Lower leg skin (tissue), 4 donors: ENCODE measurements around the gene SLC5A11. TPM values are rescaled to one million over a fixed set of nuclear protein-coding genes. Genes with fewer than 3 reads are reported as not detected.

Experiments
- DNase-seq, 2 donors: peaks; one replicate each; pipeline ENCODE4 v3.0.0-alpha.2; 2019; ENCODE audit warnings: low spot score in 2 of 2
- H3K4me3 ChIP-seq: fragments of 200-600 bp; sonication (generic); 2 replicates; pipeline ENCODE4 v1.5.1; 2017; ENCODE audit warnings: mild to moderate bottlenecking, low read depth; ENCODE audit not compliant: poor library complexity, severe bottlenecking
- POLR2A ChIP-seq, 2 donors: fragments of 450-650 bp; IDR thresholded peaks; one replicate each; pipeline ENCODE4 v1.6.1; 2016 to 2017; ENCODE audit warnings: antibody characterized with exemption in 2 of 2, mild to moderate bottlenecking in 1 of 2, moderate library complexity in 1 of 2
- WGBS, 2 donors: methylation state at CpG; one replicate each; pipeline ENCODE4 v1.1.5; 2018; 5-methylcytosine and 5-hydroxymethylcytosine counted together
- intact Hi-C: fragments of 100-400 bp; cut with DNase I; formaldehyde crosslinking; loops from one replicate; pipeline ENCODE4 v1.15.0; 2023; ENCODE audit warnings: low total_unique reads
- total RNA-seq, 4 donors: library from RNA; depleted of rRNA; stranded (reverse); fragments of >200 nt; gene quantifications; one replicate each; pipeline ENCODE4 v1.1.0, GENCODE V29; 2016
- TF ChIP-seq, protein P1 (sequence below), 3 donors: fragments of 450-650 bp; IDR thresholded peaks; one replicate each; pipeline ENCODE4 v1.5.1; 2016; ENCODE audit warnings: antibody characterized with exemption in 3 of 3, mild to moderate bottlenecking in 3 of 3, moderate library complexity in 2 of 3

The SLC5A11 gene, protein sequence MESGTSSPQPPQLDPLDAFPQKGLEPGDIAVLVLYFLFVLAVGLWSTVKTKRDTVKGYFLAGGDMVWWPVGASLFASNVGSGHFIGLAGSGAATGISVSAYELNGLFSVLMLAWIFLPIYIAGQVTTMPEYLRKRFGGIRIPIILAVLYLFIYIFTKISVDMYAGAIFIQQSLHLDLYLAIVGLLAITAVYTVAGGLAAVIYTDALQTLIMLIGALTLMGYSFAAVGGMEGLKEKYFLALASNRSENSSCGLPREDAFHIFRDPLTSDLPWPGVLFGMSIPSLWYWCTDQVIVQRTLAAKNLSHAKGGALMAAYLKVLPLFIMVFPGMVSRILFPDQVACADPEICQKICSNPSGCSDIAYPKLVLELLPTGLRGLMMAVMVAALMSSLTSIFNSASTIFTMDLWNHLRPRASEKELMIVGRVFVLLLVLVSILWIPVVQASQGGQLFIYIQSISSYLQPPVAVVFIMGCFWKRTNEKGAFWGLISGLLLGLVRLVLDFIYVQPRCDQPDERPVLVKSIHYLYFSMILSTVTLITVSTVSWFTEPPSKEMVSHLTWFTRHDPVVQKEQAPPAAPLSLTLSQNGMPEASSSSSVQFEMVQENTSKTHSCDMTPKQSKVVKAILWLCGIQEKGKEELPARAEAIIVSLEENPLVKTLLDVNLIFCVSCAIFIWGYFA
- total RNA-seq, result not detected

DNA sequence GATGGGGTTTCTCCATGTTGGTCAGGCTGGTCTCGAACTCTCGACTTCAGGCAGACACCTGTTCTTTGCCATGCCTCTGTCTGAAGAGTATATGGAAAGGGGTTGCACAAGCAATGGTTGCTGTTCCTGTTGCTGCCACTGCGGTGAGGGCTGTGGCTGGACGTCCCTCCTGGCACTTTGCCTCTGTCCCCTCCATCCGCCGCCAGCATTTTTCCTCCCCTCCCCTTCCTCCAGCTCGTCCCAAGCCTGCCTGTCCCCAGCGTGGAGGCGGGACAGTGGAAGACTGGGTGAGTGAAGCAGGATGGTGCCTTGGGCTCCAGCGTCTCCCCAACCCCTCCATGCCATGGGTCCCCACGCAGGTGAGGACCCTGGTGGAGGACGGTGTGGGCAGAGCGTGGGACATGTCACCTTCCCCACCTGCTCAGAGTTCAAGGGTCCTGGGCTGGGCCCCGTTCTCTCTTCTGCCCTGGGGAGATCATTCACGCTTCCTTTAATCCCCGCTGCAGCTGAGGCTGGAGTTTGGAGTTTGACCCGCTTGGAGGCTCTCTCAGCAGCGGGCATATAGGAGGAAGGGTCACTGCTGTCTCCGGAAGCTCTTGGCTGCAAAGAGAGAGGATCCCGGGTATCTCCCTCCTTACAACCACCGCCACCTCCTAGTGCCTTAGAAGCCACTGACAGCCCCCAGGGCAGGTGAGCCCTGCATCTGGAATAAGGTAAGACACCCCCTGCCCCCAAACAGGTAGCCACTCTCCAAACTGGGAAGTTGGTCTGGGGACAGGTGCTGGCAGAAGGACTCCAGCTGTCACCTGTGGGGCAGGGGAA lies at the start of gene SLC5A11:
Gene SLC5A11 (plus strand): TSS at position 238 of the 822 bp plus-strand sequence. CDS start 12,681 bp downstream, outside the sequence.
- TF ChIP-seq, protein P1, sequence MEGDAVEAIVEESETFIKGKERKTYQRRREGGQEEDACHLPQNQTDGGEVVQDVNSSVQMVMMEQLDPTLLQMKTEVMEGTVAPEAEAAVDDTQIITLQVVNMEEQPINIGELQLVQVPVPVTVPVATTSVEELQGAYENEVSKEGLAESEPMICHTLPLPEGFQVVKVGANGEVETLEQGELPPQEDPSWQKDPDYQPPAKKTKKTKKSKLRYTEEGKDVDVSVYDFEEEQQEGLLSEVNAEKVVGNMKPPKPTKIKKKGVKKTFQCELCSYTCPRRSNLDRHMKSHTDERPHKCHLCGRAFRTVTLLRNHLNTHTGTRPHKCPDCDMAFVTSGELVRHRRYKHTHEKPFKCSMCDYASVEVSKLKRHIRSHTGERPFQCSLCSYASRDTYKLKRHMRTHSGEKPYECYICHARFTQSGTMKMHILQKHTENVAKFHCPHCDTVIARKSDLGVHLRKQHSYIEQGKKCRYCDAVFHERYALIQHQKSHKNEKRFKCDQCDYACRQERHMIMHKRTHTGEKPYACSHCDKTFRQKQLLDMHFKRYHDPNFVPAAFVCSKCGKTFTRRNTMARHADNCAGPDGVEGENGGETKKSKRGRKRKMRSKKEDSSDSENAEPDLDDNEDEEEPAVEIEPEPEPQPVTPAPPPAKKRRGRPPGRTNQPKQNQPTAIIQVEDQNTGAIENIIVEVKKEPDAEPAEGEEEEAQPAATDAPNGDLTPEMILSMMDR (IDR thresholded peaks at IDR 0.05), result no peak
- TF ChIP-seq POLR2A (IDR thresholded peaks at IDR 0.05), result no peak
- peak in 1 of 2 donors; percentile 83 for DNase-seq
- intact Hi-C loops, result no loop called here
- WGBS, 2 donors, result 80 to 81% methylated on average over 20 to 21 of the region's 21 CpGs
- no peak within 1 kb of the TSS for H3K4me3 ChIP-seq

DNA sequence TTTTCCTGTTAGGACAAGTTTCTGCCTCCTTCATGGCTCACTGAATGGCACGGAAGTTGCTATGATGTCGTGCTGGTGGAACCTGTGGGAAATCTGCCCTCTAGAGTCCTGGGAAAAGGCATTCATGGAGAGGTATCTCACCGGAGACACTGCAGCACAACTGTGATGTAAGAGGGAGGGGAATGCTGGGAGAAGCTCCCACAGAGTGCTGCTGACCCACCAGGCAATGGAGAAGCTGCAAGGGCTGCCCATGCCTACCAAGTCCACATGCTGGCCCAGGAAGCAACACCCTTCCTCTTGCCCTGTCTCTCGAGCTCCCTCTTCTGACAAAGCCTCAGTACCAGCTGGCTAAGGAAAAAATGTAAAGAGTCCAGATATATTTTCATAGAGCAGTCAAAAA lies 45.2 kb upstream of the SLC5A11 start:
- intact Hi-C loops, result no loop called here
- WGBS, 2 donors, result 69 to 77% methylated on average over 4 of the region's 4 CpGs
- TF ChIP-seq POLR2A (IDR thresholded peaks at IDR 0.05), result no peak
- TF ChIP-seq, protein P1 (IDR thresholded peaks at IDR 0.05), result no peak

DNA sequence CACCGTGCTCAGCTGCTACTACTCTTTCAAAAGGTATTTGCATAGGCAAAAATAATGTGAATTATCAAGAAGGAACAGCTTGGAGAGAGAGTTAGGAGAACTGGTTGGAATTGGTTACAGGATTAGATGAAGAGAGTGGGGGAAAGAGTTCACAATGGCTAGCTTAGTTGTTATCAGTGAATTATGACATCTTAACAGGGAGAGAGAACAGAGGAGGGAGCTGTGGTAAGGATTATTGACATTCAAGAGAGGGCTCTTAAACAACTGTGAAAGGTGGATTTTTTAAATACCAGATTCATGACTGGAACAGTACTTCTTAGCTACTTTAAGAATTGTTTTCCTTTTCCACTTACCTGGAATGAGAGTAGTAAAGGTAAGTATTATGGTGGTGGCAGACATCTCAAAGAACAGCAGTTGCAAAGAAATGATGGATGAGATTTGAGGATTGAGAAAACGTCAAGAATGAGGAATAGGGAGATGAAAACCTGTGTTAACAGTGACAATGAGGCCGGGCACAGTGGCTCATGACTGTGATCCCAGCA lies 43.9 kb upstream of the SLC5A11 start:
- H3K4me3 ChIP-seq, result no peak overlapping the region
- no peak for DNase-seq
- intact Hi-C loops, result no loop called here
- no peak for TF ChIP-seq POLR2A (IDR thresholded peaks at IDR 0.05)
- TF ChIP-seq, protein P1 (IDR thresholded peaks at IDR 0.05), result no peak
- 90% methylated on average over 3 of the region's 3 CpGs for WGBS, 2 donors

More for the DNA sequence above, 45.2 kb upstream of the SLC5A11 start:
- no peak overlapping the region for H3K4me3 ChIP-seq
- no peak for DNase-seq

DNA sequence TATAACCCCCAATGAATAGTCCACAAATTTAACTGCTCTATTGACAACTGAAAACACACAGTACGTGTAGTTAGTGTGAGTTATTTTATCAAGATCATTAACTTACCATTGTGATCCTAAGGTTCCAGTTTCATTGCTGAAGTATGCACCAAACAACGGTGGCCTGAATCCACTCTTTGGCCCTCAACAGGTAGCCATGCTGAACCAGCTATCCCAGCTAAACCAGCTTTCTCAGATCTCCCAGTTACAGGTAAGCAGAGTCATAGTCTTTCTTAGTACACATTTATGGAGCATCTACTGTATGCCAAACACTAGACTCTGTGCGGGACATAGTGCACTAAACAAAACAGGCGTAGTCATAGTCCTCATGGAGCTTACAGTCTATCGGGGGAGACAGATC lies 40.3 kb upstream of the SLC5A11 start:
- H3K4me3 ChIP-seq, result no peak overlapping the region
- intact Hi-C loops, result no loop called here
- TF ChIP-seq, protein P1 (IDR thresholded peaks at IDR 0.05), result no peak
- TF ChIP-seq POLR2A (IDR thresholded peaks at IDR 0.05), result no peak
- DNase-seq, result no peak
- 96 to 97% methylated on average over 5 of the region's 5 CpGs for WGBS, 2 donors

DNA sequence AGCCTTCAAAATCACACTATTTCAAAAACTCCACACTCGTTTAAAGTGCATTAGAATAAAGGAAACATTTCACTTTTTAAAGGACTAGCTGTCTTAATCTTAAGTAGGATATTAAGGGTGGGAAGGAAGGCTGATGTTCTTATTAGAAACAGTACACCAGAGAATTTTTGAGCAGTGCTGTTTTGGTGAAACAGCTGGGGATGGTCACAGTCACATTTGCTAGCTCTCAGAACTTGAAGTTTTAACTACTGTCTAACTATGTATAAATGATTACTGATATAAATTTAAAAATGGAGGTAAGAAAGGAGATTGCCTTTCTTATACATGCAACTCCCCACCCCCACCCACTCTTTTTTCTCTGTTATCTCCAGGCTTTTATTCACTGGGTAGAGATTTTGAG lies 38.5 kb upstream of the SLC5A11 start:
- no peak overlapping the region for H3K4me3 ChIP-seq
- intact Hi-C loops, result no loop called here
- 53 to 66% methylated on average over 1 of the region's 1 CpG for WGBS, 2 donors
- no peak for DNase-seq
- TF ChIP-seq, protein P1 (IDR thresholded peaks at IDR 0.05), result no peak
- TF ChIP-seq POLR2A (IDR thresholded peaks at IDR 0.05), result no peak
